Stimulated activated naive B cell treated with anti-CD40 and anti-IgM and Interleukin-4, amounts not matched to agents 10 μg/mL and 1 μg/mL and 100 μg/mL, for 72 hours (primary cell): Measurements from ENCODE around the gene PTPN4.

ENCODE experiments used
- ATAC-seq, 2 donors: fragments of 150-1000 bp; cut with Tn5 transposase; replicated peaks; 2 replicates each; pipeline ENCODE4 v1.10.0; 2021; ENCODE audit warnings: moderate library complexity in 1 of 2
- DNase-seq: peaks from one replicate; pipeline ENCODE4 v3.0.0; 2021
- H3K27ac Mint-ChIP-seq: one replicate; pipeline ENCODE4 v1.8.0; 2022; ENCODE audit warnings: mild to moderate bottlenecking, mixed read lengths
- H3K27me3 Mint-ChIP-seq, 2 donors: one replicate each; pipeline ENCODE4 v1.8.0; 2022; ENCODE audit warnings: mixed read lengths in 2 of 2
- H3K36me3 Mint-ChIP-seq, 2 donors: one replicate each; pipeline ENCODE4 v1.8.0; 2022; ENCODE audit warnings: mixed read lengths in 2 of 2, mild to moderate bottlenecking in 1 of 2
- H3K4me1 Mint-ChIP-seq, 2 donors: one replicate each; pipeline ENCODE4 v1.8.0; 2022; ENCODE audit warnings: mixed read lengths in 2 of 2, mild to moderate bottlenecking in 1 of 2
- H3K4me3 Mint-ChIP-seq, 2 donors: one replicate each; pipeline ENCODE4 v1.8.0; 2022; ENCODE audit warnings: mild to moderate bottlenecking in 2 of 2, mixed read lengths in 2 of 2, moderate library complexity in 1 of 2
- H3K9me3 Mint-ChIP-seq, 2 donors: one replicate each; pipeline ENCODE4 v1.8.0; 2022; ENCODE audit warnings: mixed read lengths in 2 of 2, mild to moderate bottlenecking in 1 of 2

PTPN4 gene

DNA sequence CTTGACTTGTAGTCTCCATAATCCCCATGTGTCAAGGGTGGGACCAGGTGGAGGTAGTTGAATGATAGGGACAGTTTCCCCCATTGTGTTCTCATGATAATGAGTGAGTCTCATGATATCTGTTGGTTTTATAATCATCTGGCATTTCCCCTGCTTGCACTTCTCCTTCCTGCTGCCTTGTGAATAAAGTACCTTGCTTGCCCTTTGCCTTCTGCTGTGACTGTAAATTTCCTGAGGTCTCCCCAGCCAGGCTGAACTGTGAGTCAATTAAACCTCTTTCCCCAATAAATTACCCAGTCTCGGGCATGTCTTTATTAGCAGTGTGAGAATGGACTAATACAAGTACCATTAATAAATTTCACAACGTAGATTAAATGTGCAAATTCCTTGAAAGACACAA, 150.8 kb downstream of the PTPN4 start:
- H3K4me1 Mint-ChIP-seq, result peaks cover 0 to 4% of the 10 kb centered on the region in 2 donors
- no peak overlapping the region for H3K27ac Mint-ChIP-seq
- no peak overlapping the region for H3K4me3 Mint-ChIP-seq
- ATAC-seq (no peak), DNase-seq (no peak)
- peaks cover 7 to 10% of the 10 kb centered on the region in 2 donors for H3K9me3 Mint-ChIP-seq
- peaks cover 31 to 39% of the 10 kb centered on the region in 2 donors for H3K36me3 Mint-ChIP-seq
- H3K27me3 Mint-ChIP-seq, result no peaks in the 10 kb centered on the region

DNA sequence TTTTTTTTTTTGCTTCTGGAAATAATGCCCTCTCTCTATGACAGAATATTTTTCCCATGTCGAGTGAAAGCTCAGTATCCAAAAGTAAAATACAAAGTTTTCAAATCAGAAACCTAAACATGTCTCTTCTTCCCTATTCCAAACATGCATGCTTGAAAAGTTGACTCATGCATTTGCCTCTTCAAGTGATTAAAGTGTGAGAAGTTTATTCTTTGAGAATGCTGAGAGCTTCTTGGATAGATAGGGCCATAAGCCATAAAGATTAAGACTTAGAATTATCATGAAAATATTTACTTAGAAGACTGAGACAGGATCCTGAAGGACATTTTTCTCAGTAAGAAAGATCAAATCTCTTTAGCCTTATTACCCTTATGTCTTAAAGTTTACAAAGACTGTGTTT, 154.5 kb downstream of the PTPN4 start:
- DNase-seq, result no peak
- Mint-ChIP-seq H3K4me3 (no peak overlapping the region), H3K36me3 (peaks cover 19 to 21% of the 10 kb centered on the region in 2 donors), H3K27me3 (no peaks in the 10 kb centered on the region), H3K27ac (no peak overlapping the region), H3K9me3 (peaks cover 7 to 10% of the 10 kb centered on the region in 2 donors), H3K4me1 (peaks cover 0 to 4% of the 10 kb centered on the region in 2 donors)
- no peak for ATAC-seq

DNA sequence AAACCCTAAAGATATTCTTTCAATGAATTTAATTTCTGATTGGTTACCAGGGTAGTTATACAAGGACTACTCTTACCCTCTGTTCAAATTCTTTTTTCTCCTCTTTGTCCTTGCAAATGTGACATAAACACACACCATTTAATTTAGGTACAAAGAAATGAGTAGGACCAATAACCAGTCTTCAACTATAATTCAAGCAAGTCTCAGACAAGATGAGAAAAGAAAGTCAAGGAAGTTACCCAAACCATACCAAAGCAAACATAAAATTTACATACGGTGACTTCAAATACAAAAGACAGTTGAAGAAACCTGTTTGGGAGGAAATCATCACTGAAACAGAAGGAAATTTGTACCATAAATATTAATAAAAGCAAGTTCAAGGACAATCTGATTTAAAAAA, 162.1 kb downstream of the PTPN4 start:
- no peak overlapping the region for H3K27ac Mint-ChIP-seq

DNA sequence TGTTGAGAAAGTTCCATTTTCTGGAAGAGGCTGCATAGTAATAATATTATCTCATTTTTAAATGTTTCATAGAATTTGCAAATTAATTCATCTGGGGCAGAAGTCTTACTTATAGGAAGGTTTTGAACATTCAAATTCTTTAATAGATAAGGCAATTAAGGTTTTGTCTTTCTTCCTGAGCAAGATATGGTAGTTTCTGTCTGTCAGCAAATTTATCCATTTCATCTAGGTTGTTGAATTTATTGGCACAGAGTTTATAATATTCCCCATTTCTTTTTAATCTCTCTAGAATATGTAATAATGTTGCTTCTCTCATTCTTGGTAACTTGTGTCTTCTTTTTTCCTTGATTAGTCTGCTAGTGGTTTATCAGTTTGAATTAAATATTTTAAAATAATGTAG, 163.0 kb downstream of the PTPN4 start:
- Mint-ChIP-seq H3K4me1 (no peaks in the 10 kb centered on the region), H3K9me3 (no peaks in the 10 kb centered on the region), H3K27me3 (no peaks in the 10 kb centered on the region), H3K27ac (no peak overlapping the region), H3K36me3 (peaks cover 0 to 3% of the 10 kb centered on the region in 2 donors), H3K4me3 (no peak overlapping the region)
- DNase-seq, result no peak
- ATAC-seq, result no peak

More for the DNA sequence above, 162.1 kb downstream of the PTPN4 start:
- H3K4me1 Mint-ChIP-seq, result no peaks in the 10 kb centered on the region
- no peak for ATAC-seq
- no peak for DNase-seq
- no peaks in the 10 kb centered on the region for H3K27me3 Mint-ChIP-seq
- no peak overlapping the region for H3K4me3 Mint-ChIP-seq
- no peaks in the 10 kb centered on the region for H3K9me3 Mint-ChIP-seq
- H3K36me3 Mint-ChIP-seq, result peaks cover 0 to 3% of the 10 kb centered on the region in 2 donors

DNA sequence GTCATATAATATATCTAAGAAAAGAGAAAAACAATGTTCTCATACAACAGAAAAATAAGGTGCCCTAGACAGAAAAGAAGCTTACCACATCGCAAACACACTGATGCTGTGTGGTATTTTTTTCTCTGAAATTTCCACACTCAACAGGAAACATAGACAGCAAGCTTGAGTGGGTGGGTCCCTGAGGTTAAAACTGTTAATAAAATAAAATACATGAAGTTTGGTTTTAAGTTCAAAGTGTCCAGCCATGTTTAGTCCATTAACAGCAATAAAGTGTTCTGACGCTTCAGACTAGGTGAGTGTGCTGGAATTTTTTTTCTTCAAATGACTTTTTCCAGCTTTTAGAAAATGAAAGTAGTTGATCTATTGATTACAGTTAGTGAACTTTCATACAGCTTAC, 169.8 kb downstream of the PTPN4 start:
- no peak overlapping the region for H3K27ac Mint-ChIP-seq
- DNase-seq (no peak), ATAC-seq (no peak)
- no peaks in the 10 kb centered on the region for H3K27me3 Mint-ChIP-seq
- H3K4me1 Mint-ChIP-seq, result no peaks in the 10 kb centered on the region
- no peak overlapping the region for H3K4me3 Mint-ChIP-seq
- no peaks in the 10 kb centered on the region for H3K9me3 Mint-ChIP-seq
- H3K36me3 Mint-ChIP-seq, result peaks cover 3 to 11% of the 10 kb centered on the region in 2 donors

DNA sequence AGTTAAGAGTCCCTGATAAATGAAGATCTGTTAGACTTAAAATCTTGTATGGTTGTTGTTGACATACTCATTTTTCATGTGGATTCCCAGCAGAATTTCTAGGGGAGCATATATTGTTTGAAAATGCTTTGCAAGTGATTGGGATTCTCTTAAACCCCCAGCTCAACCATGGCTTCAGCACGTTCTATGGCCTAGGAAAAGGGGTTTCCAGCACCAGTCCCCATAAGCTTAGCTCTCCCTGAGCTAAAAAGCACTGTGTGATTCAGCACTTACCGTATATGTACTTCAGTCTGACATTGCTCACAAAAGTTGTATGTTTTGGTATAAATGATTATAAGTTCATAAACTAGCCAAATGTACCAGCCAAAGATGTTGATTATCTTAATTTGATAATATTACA, 173.1 kb downstream of the PTPN4 start:
- Mint-ChIP-seq H3K9me3 (no peaks in the 10 kb centered on the region), H3K27me3 (no peaks in the 10 kb centered on the region), H3K36me3 (peaks cover 18 to 31% of the 10 kb centered on the region in 2 donors), H3K27ac (no peak overlapping the region), H3K4me3 (no peak overlapping the region), H3K4me1 (no peaks in the 10 kb centered on the region)
- DNase-seq (no peak), ATAC-seq (no peak)

DNA sequence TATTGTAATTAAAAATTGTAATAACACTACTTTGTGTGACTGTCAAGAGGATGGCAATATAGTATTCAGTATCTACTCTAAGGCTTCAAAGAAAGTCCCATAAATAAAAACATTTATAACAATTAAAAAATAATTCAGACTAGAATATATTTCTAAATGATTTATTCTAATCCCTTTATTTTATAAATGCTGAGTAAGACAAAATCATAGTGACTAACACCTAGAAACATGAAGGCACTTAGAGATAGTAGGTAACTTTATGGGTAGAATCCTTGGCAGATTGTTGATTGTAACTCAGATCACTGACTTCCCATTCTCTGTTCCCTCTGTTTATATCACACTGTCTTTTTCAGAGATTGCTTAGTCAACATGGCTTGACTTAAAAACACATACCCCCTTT, 174.6 kb downstream of the PTPN4 start:
- Mint-ChIP-seq H3K4me3 (no peak overlapping the region), H3K27me3 (no peaks in the 10 kb centered on the region), H3K27ac (no peak overlapping the region), H3K4me1 (no peaks in the 10 kb centered on the region), H3K36me3 (peaks cover 19 to 31% of the 10 kb centered on the region in 2 donors), H3K9me3 (no peaks in the 10 kb centered on the region)
- ATAC-seq (no peak), DNase-seq (no peak)

DNA sequence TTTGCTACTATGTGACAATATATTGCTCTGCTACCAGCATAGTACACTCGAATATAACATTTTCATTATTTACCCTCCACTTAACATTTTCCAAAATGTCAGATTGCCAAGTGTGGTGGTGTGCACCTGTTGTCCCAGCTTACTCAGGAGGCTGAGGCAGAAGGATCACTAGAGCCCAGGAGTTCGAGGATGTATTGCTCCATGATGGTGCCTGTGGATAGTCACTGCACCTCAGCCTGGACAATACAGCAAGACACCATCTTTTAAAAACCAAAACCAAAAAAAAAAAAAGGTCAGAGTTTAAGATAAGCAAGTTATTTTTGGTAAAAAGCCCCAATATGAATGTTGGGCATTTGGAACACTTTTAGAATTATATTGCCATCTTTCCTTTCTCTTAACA, 178.0 kb downstream of the PTPN4 start:
- Mint-ChIP-seq H3K4me3 (no peak overlapping the region), H3K27ac (no peak overlapping the region), H3K27me3 (no peaks in the 10 kb centered on the region), H3K4me1 (peaks cover 0 to 1% of the 10 kb centered on the region in 2 donors), H3K36me3 (peaks cover 20 to 26% of the 10 kb centered on the region in 2 donors), H3K9me3 (no peaks in the 10 kb centered on the region)
- DNase-seq, result no peak
- ATAC-seq, result no peak

DNA sequence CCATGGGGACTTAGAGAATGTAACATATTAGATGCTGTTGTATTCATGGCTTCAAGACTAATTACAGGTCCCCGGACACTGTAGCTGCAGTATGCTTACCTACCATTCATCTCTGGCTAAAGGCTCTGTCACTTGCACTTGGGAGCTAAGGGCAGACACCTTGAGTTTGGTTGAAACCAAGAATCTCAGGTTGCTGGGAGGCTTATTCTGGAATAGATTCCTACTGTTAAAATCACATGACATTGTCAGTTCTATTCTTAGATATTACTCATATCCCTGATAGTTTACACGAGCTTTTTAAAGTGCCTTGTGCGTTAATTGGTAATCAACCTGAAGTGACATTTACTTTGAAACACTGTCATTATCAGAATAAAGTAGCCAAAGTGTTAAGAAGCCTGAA, 180.2 kb downstream of the PTPN4 start:
- Mint-ChIP-seq H3K9me3 (no peaks in the 10 kb centered on the region), H3K27me3 (no peaks in the 10 kb centered on the region), H3K4me1 (peaks cover 0 to 1% of the 10 kb centered on the region in 2 donors), H3K4me3 (no peak overlapping the region), H3K36me3 (peaks cover 18 to 25% of the 10 kb centered on the region in 2 donors), H3K27ac (no peak overlapping the region)
- DNase-seq (no peak), ATAC-seq (no peak)

DNA sequence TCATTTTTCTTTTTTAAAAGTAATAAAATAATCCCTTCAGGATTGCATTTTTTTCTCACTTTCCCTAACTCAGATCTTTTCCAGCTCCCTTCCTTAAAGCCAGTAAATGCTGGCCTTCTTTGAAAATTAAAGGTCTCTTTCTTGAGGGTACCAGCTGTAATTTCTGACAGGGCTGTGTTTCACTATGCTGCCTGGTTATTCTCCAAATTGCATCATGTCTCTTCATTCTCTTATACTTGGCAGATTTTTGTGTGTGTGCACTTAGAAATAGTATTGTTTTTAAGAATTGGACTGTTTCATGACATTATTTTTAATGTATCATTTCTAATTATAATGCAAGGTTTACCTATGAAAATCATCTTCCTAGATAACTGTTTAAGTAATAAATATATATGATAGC, 181.1 kb downstream of the PTPN4 start:
- DNase-seq (no peak), ATAC-seq (no peak)
- Mint-ChIP-seq H3K4me1 (peaks cover 0 to 1% of the 10 kb centered on the region in 2 donors), H3K4me3 (no peak overlapping the region), H3K27ac (no peak overlapping the region), H3K36me3 (peaks cover 19 to 20% of the 10 kb centered on the region in 2 donors), H3K27me3 (no peaks in the 10 kb centered on the region), H3K9me3 (no peaks in the 10 kb centered on the region)

DNA sequence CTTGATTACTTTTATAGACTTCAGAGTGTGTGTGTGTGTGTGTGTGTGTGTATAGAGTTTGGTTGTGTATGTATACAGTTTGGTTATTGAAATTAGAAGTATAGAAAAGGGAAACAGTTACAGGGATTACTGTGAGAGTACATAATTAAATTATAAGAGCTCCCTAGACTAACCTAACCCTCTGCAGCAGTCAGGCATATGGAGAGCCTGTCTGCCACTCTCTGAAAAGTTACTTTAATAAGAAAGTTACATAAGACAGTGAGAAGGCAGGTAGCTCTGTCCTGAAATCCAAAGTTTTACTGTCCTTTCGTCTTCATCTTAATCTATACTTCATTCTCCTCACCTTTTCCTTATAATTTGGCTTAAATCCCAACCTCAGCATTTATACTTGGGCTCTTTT, 181.7 kb downstream of the PTPN4 start:
- ATAC-seq (no peak), DNase-seq (no peak)
- Mint-ChIP-seq H3K4me1 (peaks cover 0 to 1% of the 10 kb centered on the region in 2 donors), H3K9me3 (no peaks in the 10 kb centered on the region), H3K27ac (no peak overlapping the region), H3K36me3 (peaks cover 14 to 15% of the 10 kb centered on the region in 2 donors), H3K4me3 (no peak overlapping the region), H3K27me3 (no peaks in the 10 kb centered on the region)

DNA sequence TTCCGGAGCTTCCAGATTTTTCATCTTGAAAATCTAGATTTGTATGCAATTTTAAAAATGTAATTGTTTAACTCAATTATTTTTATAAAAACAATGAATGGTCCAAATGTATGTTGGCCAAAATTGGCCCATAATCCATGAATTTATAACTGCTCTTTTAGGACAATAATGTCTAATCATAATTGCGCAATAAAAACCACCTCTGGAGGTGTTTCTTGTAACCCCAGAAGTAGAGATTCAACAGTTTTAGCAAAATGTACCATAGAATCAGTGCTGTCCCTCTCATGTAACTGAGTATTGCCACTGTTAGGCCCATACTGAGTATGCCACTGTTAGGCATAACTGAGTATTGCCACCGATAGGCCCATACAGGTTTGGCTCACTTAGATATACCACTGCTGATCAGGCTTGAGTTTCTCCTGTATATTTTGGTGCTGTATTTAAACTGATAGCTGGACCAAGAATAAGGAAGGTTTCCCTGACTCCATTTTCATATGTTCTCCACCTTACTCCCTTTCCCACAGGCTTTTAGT, 182.3 kb downstream of the PTPN4 start:
- Mint-ChIP-seq H3K27ac (peak overlapping the region; percentile 42), H3K4me1 (peaks cover 0 to 1% of the 10 kb centered on the region in 2 donors), H3K27me3 (no peaks in the 10 kb centered on the region), H3K36me3 (peaks cover 13% of the 10 kb centered on the region in 2 donors), H3K4me3 (no peak overlapping the region), H3K9me3 (no peaks in the 10 kb centered on the region)
- ATAC-seq (no peak), DNase-seq (no peak)

DNA sequence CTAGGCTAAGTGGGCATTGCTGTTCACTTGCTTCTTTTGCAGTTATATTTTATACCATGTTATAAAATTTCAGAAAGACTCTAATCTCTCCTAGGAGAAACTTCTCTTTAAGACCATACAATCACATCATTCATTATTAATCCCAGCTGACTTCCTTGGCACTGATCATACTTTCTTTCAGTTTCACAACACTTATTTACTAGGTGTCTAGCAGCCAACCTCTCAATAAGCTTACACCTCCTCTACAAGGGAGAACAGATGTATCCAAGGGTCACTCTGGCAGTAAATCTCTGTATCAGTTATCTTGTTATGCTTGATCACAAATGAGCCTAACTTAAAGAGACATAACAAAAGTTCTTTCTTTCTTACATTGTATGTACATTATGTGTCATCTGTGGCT, 183.3 kb downstream of the PTPN4 start:
- peaks cover 0 to 1% of the 10 kb centered on the region in 2 donors for H3K4me1 Mint-ChIP-seq
- no peaks in the 10 kb centered on the region for H3K27me3 Mint-ChIP-seq
- no peaks in the 10 kb centered on the region for H3K9me3 Mint-ChIP-seq
- no peak overlapping the region for H3K4me3 Mint-ChIP-seq
- ATAC-seq, result no peak
- H3K36me3 Mint-ChIP-seq, result peaks cover 10 to 15% of the 10 kb centered on the region in 2 donors
- DNase-seq, result no peak
- no peak overlapping the region for H3K27ac Mint-ChIP-seq

DNA sequence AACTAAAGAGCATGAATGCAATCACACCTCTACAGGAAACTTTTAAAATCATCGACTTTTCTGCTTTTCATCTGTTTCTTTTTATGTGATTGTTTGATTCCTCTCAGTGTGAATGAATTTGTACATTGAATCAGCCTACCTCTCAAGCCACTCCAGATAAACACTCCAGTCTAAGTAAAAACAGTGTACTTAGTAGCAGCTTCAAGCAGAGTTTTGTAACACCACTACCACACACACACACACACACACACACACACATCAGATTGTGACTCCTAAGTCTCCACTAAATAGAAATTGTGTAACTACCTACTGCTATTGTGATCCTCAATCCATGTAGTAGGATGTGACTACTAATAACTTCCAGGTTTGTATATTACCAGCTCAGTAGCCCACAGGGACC, 187.8 kb downstream of the PTPN4 start:
- no peak overlapping the region for H3K27ac Mint-ChIP-seq
- no peak for DNase-seq
- ATAC-seq, result no peak

DNA sequence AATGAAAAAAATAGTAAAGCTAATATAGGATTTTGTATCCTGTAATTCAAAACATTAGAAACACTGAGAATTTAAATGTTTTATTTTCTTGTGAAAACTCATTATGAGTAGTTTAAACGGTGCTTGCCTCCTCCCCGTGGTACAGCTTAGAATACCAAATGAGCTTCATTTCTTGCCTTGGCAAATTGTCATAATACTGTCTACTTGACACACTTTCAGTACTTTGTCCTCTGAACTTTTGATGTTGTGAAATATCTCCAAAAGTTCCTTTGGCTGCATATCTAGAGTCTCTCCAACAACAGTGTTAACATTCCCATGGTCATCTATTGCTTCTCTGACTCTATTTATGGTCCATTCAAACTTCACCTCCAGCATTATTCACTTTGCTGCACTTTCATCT, 191.2 kb downstream of the PTPN4 start:
- Mint-ChIP-seq H3K9me3 (no peaks in the 10 kb centered on the region), H3K4me3 (no peak overlapping the region), H3K36me3 (peaks cover 17 to 35% of the 10 kb centered on the region in 2 donors), H3K27ac (no peak overlapping the region), H3K4me1 (no peaks in the 10 kb centered on the region), H3K27me3 (no peaks in the 10 kb centered on the region)
- DNase-seq (no peak), ATAC-seq (no peak)

More for the DNA sequence above, 187.8 kb downstream of the PTPN4 start:
- no peaks in the 10 kb centered on the region for H3K4me1 Mint-ChIP-seq
- H3K4me3 Mint-ChIP-seq, result no peak overlapping the region
- no peaks in the 10 kb centered on the region for H3K9me3 Mint-ChIP-seq
- peaks cover 14 to 23% of the 10 kb centered on the region in 2 donors for H3K36me3 Mint-ChIP-seq
- no peaks in the 10 kb centered on the region for H3K27me3 Mint-ChIP-seq
